GM12875 (cell line): ENCODE measurements around the gene STX8.
"Not testable (repeated sequence)": the region's sequence is repeated elsewhere in the genome, so short reads cannot be mapped to it uniquely, and the experiment has no call there.

Source experiments
- H3K4me3 ChIP-seq: one replicate; pipeline ENCODE4 v1.5.1; 2011; ENCODE audit warnings: low read depth, low read length, control low read depth
- TF ChIP-seq, protein P1 (sequence below): IDR thresholded peaks from 2 replicates; pipeline ENCODE4 v1.5.1; 2011; ENCODE audit warnings: low read depth, mild to moderate bottlenecking, control low read depth, inconsistent platforms, low read length, moderate library complexity, borderline replicate concordance; ENCODE audit not compliant: insufficient read depth

The STX8 gene

DNA sequence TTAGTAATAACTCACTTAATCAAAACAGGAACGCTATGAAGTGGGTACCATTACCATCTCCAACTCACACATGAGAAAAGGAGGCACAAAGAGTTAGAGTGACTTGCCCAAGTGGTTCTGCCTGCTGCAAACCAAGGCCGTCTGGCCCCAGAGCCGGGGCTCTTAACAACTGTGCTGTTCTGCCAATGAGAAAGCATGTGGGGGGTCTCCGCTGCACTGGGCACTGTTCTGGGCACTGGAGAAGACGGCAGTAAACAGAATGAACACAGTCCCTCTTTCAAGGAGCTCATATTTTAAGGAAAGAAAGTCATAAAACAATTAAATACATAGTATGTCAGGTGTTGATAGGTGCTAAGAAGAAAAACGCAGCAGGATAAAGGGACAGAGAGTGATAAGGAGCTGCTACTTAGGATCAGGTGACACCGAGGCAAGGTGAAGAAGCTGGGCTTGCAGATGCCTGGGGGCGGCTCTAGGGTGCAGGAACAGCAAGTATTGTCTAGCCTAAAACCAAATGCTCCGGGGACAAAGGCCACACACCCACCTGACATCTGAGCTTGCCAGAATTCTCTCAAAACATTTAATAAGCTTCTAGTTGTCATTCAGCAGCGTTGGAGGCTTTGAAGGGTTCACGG, 6.5 kb downstream of the STX8 start:
- TF ChIP-seq, protein P1, sequence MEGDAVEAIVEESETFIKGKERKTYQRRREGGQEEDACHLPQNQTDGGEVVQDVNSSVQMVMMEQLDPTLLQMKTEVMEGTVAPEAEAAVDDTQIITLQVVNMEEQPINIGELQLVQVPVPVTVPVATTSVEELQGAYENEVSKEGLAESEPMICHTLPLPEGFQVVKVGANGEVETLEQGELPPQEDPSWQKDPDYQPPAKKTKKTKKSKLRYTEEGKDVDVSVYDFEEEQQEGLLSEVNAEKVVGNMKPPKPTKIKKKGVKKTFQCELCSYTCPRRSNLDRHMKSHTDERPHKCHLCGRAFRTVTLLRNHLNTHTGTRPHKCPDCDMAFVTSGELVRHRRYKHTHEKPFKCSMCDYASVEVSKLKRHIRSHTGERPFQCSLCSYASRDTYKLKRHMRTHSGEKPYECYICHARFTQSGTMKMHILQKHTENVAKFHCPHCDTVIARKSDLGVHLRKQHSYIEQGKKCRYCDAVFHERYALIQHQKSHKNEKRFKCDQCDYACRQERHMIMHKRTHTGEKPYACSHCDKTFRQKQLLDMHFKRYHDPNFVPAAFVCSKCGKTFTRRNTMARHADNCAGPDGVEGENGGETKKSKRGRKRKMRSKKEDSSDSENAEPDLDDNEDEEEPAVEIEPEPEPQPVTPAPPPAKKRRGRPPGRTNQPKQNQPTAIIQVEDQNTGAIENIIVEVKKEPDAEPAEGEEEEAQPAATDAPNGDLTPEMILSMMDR = no peak
- no peak overlapping the region for H3K4me3 ChIP-seq

DNA sequence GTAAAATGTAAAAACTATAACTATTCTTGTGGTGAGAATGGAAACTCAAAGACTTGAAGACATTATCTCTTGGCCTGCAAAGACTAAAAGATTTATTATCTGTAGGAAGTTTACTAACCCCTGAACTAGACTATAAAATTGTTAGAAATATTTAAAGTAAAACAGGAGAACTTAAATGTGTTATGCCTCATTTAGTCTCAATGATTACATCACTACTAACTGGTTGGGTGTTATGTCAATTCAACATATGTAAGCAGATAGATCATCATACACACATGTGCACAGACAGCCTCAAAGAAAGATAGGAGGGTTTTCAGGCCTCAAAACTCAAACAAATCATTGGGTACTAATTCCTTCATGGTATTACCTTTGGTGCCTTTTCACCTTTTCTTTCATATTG, 7.6 kb downstream of the STX8 start:
- TF ChIP-seq, protein P1 = no peak
- H3K4me3 ChIP-seq = no peak overlapping the region

DNA sequence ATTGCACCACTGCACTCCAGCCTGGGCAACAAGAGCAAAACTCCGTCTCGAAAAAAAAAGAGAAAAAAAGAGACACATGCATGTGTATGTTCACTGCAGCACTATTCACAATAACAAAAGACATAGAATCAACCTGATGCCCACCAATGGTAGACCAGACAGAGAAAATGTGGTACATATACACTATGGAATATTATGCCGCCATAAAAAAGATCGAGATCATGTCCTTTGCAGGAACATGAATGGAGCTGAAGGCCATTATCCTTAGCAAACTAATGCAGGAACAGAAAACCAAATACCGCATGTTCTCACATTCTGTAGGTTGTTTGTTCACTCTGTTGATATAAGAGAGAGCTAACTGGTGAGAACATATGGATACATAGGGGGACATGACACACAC, 8.9 kb downstream of the STX8 start:
- not testable (repeated sequence) for H3K4me3 ChIP-seq

DNA sequence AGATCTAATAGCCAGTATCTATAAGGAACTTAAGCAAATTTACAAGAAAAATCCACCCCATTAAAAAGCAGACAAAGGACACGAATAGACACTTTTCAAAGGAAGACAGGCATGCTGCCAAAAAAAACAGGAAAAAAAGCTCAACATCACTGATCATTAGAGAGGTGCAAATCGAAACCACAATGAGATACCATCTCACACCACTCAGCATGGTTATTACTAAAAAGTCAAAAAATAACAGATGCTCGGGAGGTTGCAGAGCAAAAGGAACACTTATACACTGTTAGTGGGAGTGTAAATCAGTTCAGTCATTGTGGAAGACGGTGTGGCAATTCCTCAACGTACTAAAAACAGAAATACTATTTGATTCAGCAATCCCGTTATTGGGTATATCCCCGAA, 9.6 kb downstream of the STX8 start:
- TF ChIP-seq, protein P1 = no peak
- H3K4me3 ChIP-seq = no peak overlapping the region

DNA sequence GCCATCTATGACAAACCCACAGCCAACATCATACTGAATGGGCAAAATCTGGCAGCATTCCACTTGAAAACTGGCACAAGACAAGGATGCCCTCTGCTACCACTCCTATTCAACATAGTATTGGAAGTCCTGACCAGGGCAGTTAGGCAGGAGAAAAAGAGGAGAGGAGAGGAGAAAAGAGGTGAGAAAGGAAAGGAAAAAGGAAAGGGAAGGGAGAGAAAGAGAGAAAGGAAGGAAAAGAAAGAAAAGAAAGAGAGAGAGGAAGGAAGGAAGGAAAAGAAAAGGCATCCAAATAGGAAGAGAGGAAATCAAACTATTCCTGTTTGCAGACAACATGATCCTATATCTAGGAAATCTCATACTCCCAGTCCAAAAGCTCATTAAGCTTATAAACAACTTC, 11.5 kb downstream of the STX8 start:
- H3K4me3 ChIP-seq = no peak overlapping the region
- TF ChIP-seq, protein P1 = no peak

DNA sequence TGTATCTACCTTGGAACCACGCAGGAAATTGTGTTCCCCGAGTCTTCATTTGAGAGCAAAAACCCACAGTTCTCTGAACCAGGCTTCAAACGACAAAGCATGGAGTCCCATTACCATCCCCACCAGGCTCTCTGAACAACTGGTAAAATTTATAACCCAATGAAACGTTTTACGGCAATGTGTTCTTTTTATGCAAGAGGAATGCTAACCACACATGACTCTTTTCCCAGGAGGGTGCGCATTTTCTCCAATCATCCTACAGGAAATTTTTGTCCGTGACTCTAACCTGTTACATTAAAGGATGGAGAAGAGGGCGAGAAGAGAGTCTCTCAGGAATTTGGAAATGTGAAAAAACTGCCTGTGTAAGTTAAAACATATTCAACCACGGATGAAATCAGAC, 17.8 kb downstream of the STX8 start:
- TF ChIP-seq, protein P1 = no peak
- H3K4me3 ChIP-seq = no peak overlapping the region

DNA sequence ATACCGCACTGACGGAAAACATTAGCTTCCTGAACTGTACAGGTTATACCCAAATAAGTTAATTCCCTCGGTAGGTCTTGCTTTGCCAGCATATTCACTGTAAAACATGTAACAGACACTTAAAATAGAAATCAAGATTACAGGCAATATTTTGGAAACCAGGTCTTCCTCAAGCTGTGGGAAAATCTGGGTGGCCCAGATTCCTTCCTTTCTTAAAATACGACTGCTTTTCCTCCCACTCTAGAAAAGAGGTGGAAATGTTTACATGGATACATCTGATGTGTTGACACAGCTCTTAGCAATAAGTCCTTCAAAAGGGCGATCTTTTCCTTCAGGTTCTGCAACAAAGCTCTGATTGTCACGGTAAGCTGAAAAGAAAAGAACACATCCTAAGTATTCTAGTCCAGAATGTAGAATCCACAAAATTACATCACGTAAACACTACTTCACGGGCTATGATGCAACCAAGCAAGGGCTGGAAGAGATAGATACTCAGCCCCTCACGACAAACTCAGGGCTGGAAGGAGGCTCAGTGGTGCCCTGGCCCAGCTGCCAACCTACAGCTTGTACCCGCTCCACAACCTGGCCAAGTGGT, 18.4 kb downstream of the STX8 start:
- TF ChIP-seq, protein P1 = no peak
- no peak overlapping the region for H3K4me3 ChIP-seq
